Brain microvascular endothelial cell (primary cell): Measurements from ENCODE around the gene DLGAP1.

Source experiments
- DNase-seq: peaks from one replicate; pipeline ENCODE4 v3.0.0-alpha.2; 2020
- H3K27ac ChIP-seq: fragments of 250-450 bp; sonication (Bioruptor Pico); 2 replicates; pipeline ENCODE4 v1.5.1; 2020; ENCODE audit warnings: mild to moderate bottlenecking, moderate library complexity
- H3K27me3 ChIP-seq: fragments of 250-450 bp; sonication (Bioruptor Pico); replicated peaks from 2 replicates; pipeline ENCODE4 v1.5.1; 2020; ENCODE audit warnings: mild to moderate bottlenecking
- H3K36me3 ChIP-seq: fragments of 250-450 bp; sonication (Bioruptor Pico); replicated peaks from 2 replicates; pipeline ENCODE4 v1.5.1; 2020; ENCODE audit warnings: mild to moderate bottlenecking
- H3K4me3 ChIP-seq: 2 replicates; pipeline ENCODE4 v1.5.1; 2011; ENCODE audit warnings: low read depth, mild to moderate bottlenecking, control low read depth, low read length, moderate library complexity
- CTCF ChIP-seq: IDR thresholded peaks from 2 replicates; pipeline ENCODE4 v1.5.1; 2011; ENCODE audit warnings: low read depth, mild to moderate bottlenecking, moderate library complexity, low read length, control low read depth, inconsistent platforms; ENCODE audit errors: missing control alignments
- in situ Hi-C: cut with HindIII; loops from 2 replicates; pipeline ENCODE4 v1.10.0; 2017; ENCODE audit warnings: low sequenced_read_pairs, low pct_ligation_motif_present

The DLGAP1 gene

GRCh38 chr18:4068552-4069158, 386.5 kb downstream of the DLGAP1 start:
- in situ Hi-C loops, result no loop called here
- peak; percentile 36 for DNase-seq
- H3K36me3 ChIP-seq, result no peaks in the 10 kb centered on the region

DNA sequence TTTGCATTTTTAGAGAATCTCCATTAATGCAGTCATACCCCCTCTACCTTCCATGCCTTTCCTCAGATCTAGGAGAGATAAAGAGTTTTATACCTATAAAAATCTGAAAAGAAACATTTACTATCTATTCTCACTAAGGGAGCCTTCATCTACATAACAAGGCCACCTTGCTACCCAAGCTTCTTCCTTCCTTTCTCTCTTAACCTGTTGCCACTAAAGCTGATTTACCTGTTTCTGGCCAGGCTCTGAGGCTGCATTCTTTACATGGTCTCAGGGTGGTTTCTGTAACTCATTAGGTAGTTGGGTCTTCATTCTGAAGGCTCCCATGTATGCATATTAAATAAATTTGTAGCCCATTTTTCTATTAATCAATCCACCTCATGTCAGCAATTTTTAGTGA, 391.6 kb downstream of the DLGAP1 start:
- DNase-seq, result no peak
- no peak for TF ChIP-seq CTCF
- H3K27ac ChIP-seq, result no peak overlapping the region
- no peak overlapping the region for H3K4me3 ChIP-seq
- H3K36me3 ChIP-seq, result no peaks in the 10 kb centered on the region
- no peaks in the 10 kb centered on the region for H3K27me3 ChIP-seq
- in situ Hi-C loops, result no loop called here

More at GRCh38 chr18:4068552-4069158, 386.5 kb downstream of the DLGAP1 start:
- no peak overlapping the region for H3K4me3 ChIP-seq
- peak; percentile 81 for TF ChIP-seq CTCF
- no peaks in the 10 kb centered on the region for H3K27me3 ChIP-seq
- H3K27ac ChIP-seq, result no peak overlapping the region

- in situ Hi-C loops, result no loop called here
- no peak overlapping the region for H3K4me3 ChIP-seq
- DNase-seq, result no peak
- no peaks in the 10 kb centered on the region for H3K27me3 ChIP-seq
- H3K36me3 ChIP-seq, result no peaks in the 10 kb centered on the region
- no peak overlapping the region for H3K27ac ChIP-seq
- no peak for TF ChIP-seq CTCF
These were observed 394.5 kb downstream of the DLGAP1 start for GRCh38 chr18:4060427-4061281.

GRCh38 chr18:4058179-4058578, 396.9 kb downstream of the DLGAP1 start:
- Histone ChIP-seq H3K27ac (no peak overlapping the region), H3K4me3 (no peak overlapping the region), H3K27me3 (no peaks in the 10 kb centered on the region), H3K36me3 (no peaks in the 10 kb centered on the region)
- no peak for TF ChIP-seq CTCF
- no peak for DNase-seq
- in situ Hi-C loops, result no loop called here

GRCh38 chr18:4040391-4041092, 414.6 kb downstream of the DLGAP1 start:
- no peak overlapping the region for H3K4me3 ChIP-seq
- no peak overlapping the region for H3K27ac ChIP-seq
- H3K36me3 ChIP-seq, result no peaks in the 10 kb centered on the region
- in situ Hi-C loops, result no loop called here
- DNase-seq, result no peak
- TF ChIP-seq CTCF, result no peak
- no peaks in the 10 kb centered on the region for H3K27me3 ChIP-seq
